ENCODE measurements around the gene RNF135.
"Not testable (repeated sequence)": the region's sequence is repeated elsewhere in the genome, so short reads cannot be mapped to it uniquely, and the experiment has no call there.

RNF135 gene

GRCh38 chr17:30970831-30971567 lies at the start of gene RNF135:
Gene RNF135, plus strand, starts transcription at chr17:30971039. Its CDS starts 35 bp downstream, at chr17:30971074.
- DNase-seq (ENCODE audit: extremely low spot score, insufficient read length, low read depth) (peak; percentile 50), FAIRE-seq (peak; percentile 83)

GRCh38 chr17:30921544-30922196 lies 49.2 kb upstream of the RNF135 start, which contains the start of gene ADAP2:
Gene ADAP2, plus strand, starts transcription at chr17:30921945. Its CDS starts 70 bp downstream, at chr17:30922015.
- FAIRE-seq = peak; percentile 56
- no peak for DNase-seq (ENCODE audit: extremely low spot score, insufficient read length, low read depth)

- DNase-seq (ENCODE audit: extremely low spot score, insufficient read length, low read depth) = no peak
Observed at GRCh38 chr17:30922235-30923030, 48.4 kb upstream of the RNF135 start.

GRCh38 chr17:30924341-30924740 lies 46.5 kb upstream of the RNF135 start:
- no peak for FAIRE-seq
- no peak for DNase-seq (ENCODE audit: extremely low spot score, insufficient read length, low read depth)

More at GRCh38 chr17:30922235-30923030, 48.4 kb upstream of the RNF135 start:
- FAIRE-seq = no peak

- no peak for FAIRE-seq
- DNase-seq (ENCODE audit: extremely low spot score, insufficient read length, low read depth) = no peak
Observed at GRCh38 chr17:30926516-30926915, 44.3 kb upstream of the RNF135 start.

GRCh38 chr17:30927756-30928155 lies 43.1 kb upstream of the RNF135 start:
- no peak for DNase-seq (ENCODE audit: extremely low spot score, insufficient read length, low read depth)
- no peak for FAIRE-seq

GRCh38 chr17:30928584-30928983 lies 42.3 kb upstream of the RNF135 start:
- no peak for DNase-seq (ENCODE audit: extremely low spot score, insufficient read length, low read depth)
- no peak for FAIRE-seq

- no peak for DNase-seq (ENCODE audit: extremely low spot score, insufficient read length, low read depth)
- FAIRE-seq = no peak
Observed at GRCh38 chr17:30929081-30929633, 41.7 kb upstream of the RNF135 start.

- not testable (repeated sequence) for FAIRE-seq; DNase-seq (ENCODE audit: extremely low spot score, insufficient read length, low read depth)
Observed at GRCh38 chr17:30929861-30930260, 41.0 kb upstream of the RNF135 start.

- FAIRE-seq (no peak), DNase-seq (ENCODE audit: extremely low spot score, insufficient read length, low read depth) (no peak)
Observed at GRCh38 chr17:30930495-30930894, 40.3 kb upstream of the RNF135 start.

- FAIRE-seq; DNase-seq (ENCODE audit: extremely low spot score, insufficient read length, low read depth): not testable (repeated sequence)
Observed at GRCh38 chr17:30931582-30931981, 39.3 kb upstream of the RNF135 start.

- FAIRE-seq = no peak
- no peak for DNase-seq (ENCODE audit: extremely low spot score, insufficient read length, low read depth)
Observed at GRCh38 chr17:30933966-30934365, 36.9 kb upstream of the RNF135 start.

GRCh38 chr17:30939051-30939689 lies 31.7 kb upstream of the RNF135 start:
- peak; percentile 76 for FAIRE-seq
- no peak for DNase-seq (ENCODE audit: extremely low spot score, insufficient read length, low read depth)

GRCh38 chr17:30942308-30943079 lies 28.3 kb upstream of the RNF135 start:
- FAIRE-seq (no peak), DNase-seq (ENCODE audit: extremely low spot score, insufficient read length, low read depth) (no peak)

- FAIRE-seq = no peak
- no peak for DNase-seq (ENCODE audit: extremely low spot score, insufficient read length, low read depth)
Observed at GRCh38 chr17:30947796-30948195, 23.0 kb upstream of the RNF135 start.

GRCh38 chr17:30950189-30950588 lies 20.6 kb upstream of the RNF135 start:
- DNase-seq (ENCODE audit: extremely low spot score, insufficient read length, low read depth) (no peak), FAIRE-seq (no peak)

- no peak for DNase-seq (ENCODE audit: extremely low spot score, insufficient read length, low read depth)
- no peak for FAIRE-seq
Observed at GRCh38 chr17:30950669-30951399, 20.0 kb upstream of the RNF135 start.

GRCh38 chr17:30952638-30953393 lies 18.0 kb upstream of the RNF135 start:
- no peak for DNase-seq (ENCODE audit: extremely low spot score, insufficient read length, low read depth)
- peak; percentile 42 for FAIRE-seq
